ENCODE data around the gene POPDC3. TPM values are rescaled to one million over a fixed set of nuclear protein-coding genes. Genes with fewer than 3 reads are reported as not detected.

The POPDC3 gene
- total RNA-seq, 4 donors from 2014 or later, result 0.35 to 0.79 TPM; not detected in 2

GRCh38 chr6:105194591-105194990, 14.8 kb upstream of the POPDC3 start:
- DNase-seq, result no peak
- no peaks in the 10 kb centered on the region for H3K9me3 ChIP-seq
- H3K27me3 ChIP-seq, result no peaks in the 10 kb centered on the region
- H3K27ac ChIP-seq, result no peak overlapping the region
- H3K4me3 ChIP-seq, result no peak overlapping the region
- TF ChIP-seq CTCF (IDR thresholded peaks at IDR 0.05), result no peak
- no peak for TF ChIP-seq POLR2A (IDR thresholded peaks at IDR 0.05)
- intact Hi-C loops (cut with DNase I; ENCODE audit: low total_unique reads), result no loop called here
- no peaks in the 10 kb centered on the region for H3K36me3 ChIP-seq
- H3K4me1 ChIP-seq, result no peaks in the 10 kb centered on the region

- no peaks in the 10 kb centered on the region for H3K4me1 ChIP-seq
- H3K27me3 ChIP-seq, result no peaks in the 10 kb centered on the region
- intact Hi-C loops (cut with DNase I; ENCODE audit: low total_unique reads), result no loop called here
- no peak for DNase-seq
- H3K4me3 ChIP-seq, result no peak overlapping the region
- no peaks in the 10 kb centered on the region for H3K36me3 ChIP-seq
- no peaks in the 10 kb centered on the region for H3K9me3 ChIP-seq
- TF ChIP-seq POLR2A (IDR thresholded peaks at IDR 0.05), result no peak
- TF ChIP-seq CTCF (IDR thresholded peaks at IDR 0.05), result no peak
- H3K27ac ChIP-seq, result no peak overlapping the region
Measured at GRCh38 chr6:105194106-105194505, 14.3 kb upstream of the POPDC3 start.

GRCh38 chr6:105193647-105194046, 13.8 kb upstream of the POPDC3 start:
- no peak for DNase-seq
- TF ChIP-seq POLR2A (IDR thresholded peaks at IDR 0.05), result no peak
- no peak for TF ChIP-seq CTCF (IDR thresholded peaks at IDR 0.05)
- Histone ChIP-seq H3K27ac (no peak overlapping the region), H3K36me3 (no peaks in the 10 kb centered on the region), H3K4me3 (no peak overlapping the region), H3K4me1 (no peaks in the 10 kb centered on the region), H3K9me3 (no peaks in the 10 kb centered on the region), H3K27me3 (no peaks in the 10 kb centered on the region)
- intact Hi-C loops (cut with DNase I; ENCODE audit: low total_unique reads), result no loop called here

- no peaks in the 10 kb centered on the region for H3K36me3 ChIP-seq
- H3K4me3 ChIP-seq, result no peak overlapping the region
- H3K27ac ChIP-seq, result no peak overlapping the region
- no peaks in the 10 kb centered on the region for H3K27me3 ChIP-seq
- no peaks in the 10 kb centered on the region for H3K9me3 ChIP-seq
- no peak for TF ChIP-seq CTCF (IDR thresholded peaks at IDR 0.05)
- no peak for TF ChIP-seq POLR2A (IDR thresholded peaks at IDR 0.05)
- DNase-seq, result no peak
- no peaks in the 10 kb centered on the region for H3K4me1 ChIP-seq
- intact Hi-C loops (cut with DNase I; ENCODE audit: low total_unique reads), result no loop called here
Measured at GRCh38 chr6:105192707-105193465, 13.1 kb upstream of the POPDC3 start.

GRCh38 chr6:105191351-105191750, 11.5 kb upstream of the POPDC3 start:
- no peaks in the 10 kb centered on the region for H3K27me3 ChIP-seq
- intact Hi-C loops (cut with DNase I; ENCODE audit: low total_unique reads), result no loop called here
- H3K27ac ChIP-seq, result no peak overlapping the region
- no peaks in the 10 kb centered on the region for H3K36me3 ChIP-seq
- DNase-seq, result no peak
- H3K4me3 ChIP-seq, result no peak overlapping the region
- H3K9me3 ChIP-seq, result no peaks in the 10 kb centered on the region
- TF ChIP-seq CTCF (IDR thresholded peaks at IDR 0.05) (no peak), POLR2A (IDR thresholded peaks at IDR 0.05) (no peak)
- H3K4me1 ChIP-seq, result no peaks in the 10 kb centered on the region
